ENCODE results near the gene ARMCX4. TPM values are rescaled to one million over a fixed set of nuclear protein-coding genes. Genes with fewer than 3 reads are reported as not detected.
"Not testable (repeated sequence)": the region's sequence is repeated elsewhere in the genome, so short reads cannot be mapped to it uniquely, and the experiment has no call there.

The ARMCX4 gene
- 0.69 and 5.5 TPM in 2 replicates for total RNA-seq

GRCh38 chrX:101485212-101485949 is at the start of gene ARMCX4:
TSS of gene ARMCX4 (plus strand) at chrX:101485456. CDS start at chrX:101488590, 3,134 bp downstream.
- peak; percentile 3 for DNase-seq (ENCODE audit: low read depth)

DNA sequence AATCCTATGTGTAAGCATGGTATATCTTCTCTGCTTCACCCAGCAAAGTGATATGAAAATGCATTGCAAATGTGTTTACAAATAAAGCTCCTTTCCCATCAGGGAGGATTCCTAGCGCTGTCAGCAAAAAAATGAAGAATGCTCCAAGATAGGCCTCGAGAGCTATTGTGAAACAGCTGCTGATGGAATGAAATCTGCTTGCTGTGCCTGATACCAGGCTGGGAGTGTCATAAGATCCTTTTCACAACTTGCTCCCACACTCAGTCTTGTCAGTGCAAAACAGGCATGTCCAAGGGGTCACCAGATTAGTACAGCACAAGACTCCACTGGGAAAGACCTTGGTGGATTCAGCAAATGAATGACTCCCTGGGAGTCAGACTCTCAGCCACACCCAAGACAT is 43.2 kb upstream of the ARMCX4 start:
- no peak for DNase-seq (ENCODE audit: low read depth)

DNA sequence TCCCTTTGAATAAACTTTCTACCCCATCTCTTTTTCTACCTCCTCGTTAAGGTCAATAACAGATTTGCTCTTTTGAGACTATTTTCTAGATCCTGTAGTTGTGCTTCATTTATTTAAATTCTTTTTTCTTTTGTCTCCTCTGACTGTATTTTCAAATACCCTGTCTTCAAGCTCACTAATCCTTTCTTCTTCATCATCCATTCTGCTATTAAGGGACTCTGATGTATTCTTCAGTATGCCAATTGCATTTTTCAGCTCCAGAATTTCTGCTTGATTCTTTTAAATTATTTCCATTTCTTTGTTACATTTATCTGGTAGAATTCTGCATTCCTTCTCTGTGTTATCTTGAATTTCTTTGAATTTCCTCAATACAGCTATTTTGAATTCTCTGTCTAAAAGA is 36.0 kb upstream of the ARMCX4 start:
- DNase-seq (ENCODE audit: low read depth), result no peak

DNA sequence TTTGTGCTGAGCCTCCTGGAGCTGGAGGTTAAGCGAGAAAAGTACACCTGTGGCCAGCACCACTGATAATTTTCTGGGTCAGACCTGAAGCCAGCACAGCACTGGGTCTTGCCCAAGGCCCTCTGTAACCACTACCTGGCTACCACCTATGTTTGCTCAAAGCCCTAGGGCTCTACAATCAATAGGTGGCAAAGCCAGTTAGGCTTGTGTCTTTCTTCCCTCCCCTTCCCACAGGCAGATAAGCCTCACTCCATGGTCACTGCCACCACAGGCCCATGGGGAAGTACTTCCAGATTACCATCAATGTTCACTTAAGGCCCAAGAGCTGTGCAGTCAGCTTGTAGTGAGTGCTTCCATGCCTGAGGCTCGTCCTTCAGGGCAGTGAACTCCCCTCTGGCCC is 35.2 kb upstream of the ARMCX4 start:
- no peak for DNase-seq (ENCODE audit: low read depth)

GRCh38 chrX:101450961-101451360 is 34.3 kb upstream of the ARMCX4 start:
- DNase-seq (ENCODE audit: low read depth), result no peak

DNA sequence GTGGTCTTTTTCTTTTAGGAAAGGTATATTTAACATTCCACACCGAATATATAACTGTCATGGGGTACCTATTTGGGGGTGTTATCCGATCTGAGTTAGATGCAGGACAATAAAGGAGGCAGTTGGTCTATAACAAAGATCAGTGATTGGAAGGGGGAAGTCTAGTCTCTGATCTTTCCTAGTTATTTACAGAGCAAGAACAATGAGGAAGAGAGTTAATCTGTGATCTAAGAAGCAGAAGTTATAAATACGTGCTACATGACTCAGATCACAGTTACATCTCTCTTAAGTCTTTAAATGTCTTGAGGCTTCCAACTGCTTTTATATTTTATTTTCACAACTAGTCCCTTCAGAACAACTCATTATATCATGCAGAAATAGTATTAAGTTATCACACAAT is 33.2 kb upstream of the ARMCX4 start:
- DNase-seq (ENCODE audit: low read depth), result peak; percentile 13

DNA sequence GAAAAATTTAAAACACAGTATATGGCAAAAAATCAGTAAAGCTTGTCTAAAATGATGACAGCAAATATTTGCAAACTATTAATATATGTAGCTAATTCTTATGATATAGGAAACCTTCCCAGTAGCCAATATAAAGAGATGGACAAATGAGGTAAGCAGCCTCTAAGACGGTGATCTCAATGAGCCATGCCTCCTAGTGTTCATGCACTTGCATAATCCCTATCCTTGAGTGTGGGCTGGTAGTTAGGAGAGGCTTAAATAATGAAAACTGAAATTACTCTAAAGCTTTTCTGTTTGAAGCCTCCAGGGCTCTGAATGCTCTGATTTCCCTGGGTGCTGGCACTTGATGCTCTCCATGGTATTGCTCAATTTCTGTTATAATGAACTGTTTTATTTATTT is 24.6 kb upstream of the ARMCX4 start:
- DNase-seq (ENCODE audit: low read depth), result no peak

DNA sequence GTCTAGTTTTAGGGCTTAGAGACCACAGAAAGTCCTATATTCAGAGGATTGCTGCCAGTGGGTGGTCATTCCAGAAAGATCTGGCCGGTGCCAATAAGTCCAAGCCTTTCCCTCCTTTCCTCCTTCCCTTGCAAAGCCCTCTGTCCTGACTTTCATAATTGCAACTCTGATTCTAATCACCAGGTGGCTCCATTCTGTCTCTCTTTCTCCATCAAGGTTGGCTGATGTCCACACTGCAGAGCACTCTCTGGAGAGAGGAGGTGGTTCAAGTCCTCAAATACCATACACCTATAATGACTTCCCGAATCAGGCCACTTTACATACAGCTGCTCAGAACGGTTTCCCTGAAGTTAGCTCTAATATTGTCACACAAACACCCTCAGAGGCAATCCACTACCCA is 22.4 kb upstream of the ARMCX4 start:
- DNase-seq (ENCODE audit: low read depth), result peak; percentile 19

GRCh38 chrX:101478366-101478765 is 6.9 kb upstream of the ARMCX4 start:
- peak; percentile 0 for DNase-seq (ENCODE audit: low read depth)

DNA sequence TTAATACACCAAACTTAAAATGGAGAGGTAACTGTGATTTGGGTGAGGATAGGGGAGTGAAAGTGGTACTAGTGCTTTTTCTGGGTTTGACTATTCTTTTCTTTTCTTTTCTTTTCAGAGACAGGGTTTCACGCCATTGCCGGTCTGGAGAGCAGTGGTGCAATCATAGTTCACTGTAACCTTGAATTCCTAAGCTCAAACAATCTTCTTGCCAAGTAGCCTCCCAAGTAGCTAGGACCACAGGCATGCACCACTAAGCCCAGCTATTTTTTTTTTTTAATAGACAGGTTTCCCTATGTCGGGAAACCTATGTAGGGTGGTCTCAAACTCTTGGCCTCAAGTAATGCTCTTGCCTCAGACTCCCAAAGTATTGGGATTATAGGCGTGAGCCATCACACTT is 3.0 kb upstream of the ARMCX4 start:
- peak; percentile 18 for DNase-seq (ENCODE audit: low read depth)

GRCh38 chrX:101483705-101484104 is 1.6 kb upstream of the ARMCX4 start:
- DNase-seq (ENCODE audit: low read depth), result no peak

- DNase-seq (ENCODE audit: low read depth), result no peak
Observed at GRCh38 chrX:101484135-101484534, 1.1 kb upstream of the ARMCX4 start.

GRCh38 chrX:101488796-101489195 is 3.5 kb downstream of the ARMCX4 start:
- DNase-seq (ENCODE audit: low read depth), result no peak

- no peak for DNase-seq (ENCODE audit: low read depth)
Observed at GRCh38 chrX:101491943-101492342, 6.7 kb downstream of the ARMCX4 start.

- DNase-seq (ENCODE audit: low read depth), result no peak
Observed at GRCh38 chrX:101493225-101493624, 8.0 kb downstream of the ARMCX4 start.

DNA sequence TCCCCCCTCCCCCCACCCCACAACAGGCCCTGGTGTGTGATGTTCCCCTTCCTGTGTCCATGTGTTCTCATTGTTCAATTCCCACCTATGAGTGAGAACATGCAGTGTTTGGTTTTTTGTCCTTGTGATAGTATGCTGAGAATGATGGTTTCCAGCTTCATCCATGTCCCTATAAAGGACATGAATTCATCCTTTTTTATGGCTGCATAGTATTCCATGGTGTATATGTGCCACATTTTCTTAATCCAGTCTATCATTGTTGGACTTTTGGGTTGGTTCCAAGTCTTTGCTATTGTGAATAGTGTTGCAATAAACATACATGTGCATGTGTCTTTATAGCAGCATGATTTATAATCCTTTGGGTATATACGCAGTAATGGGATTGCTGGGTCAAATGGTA is 17.7 kb downstream of the ARMCX4 start:
- DNase-seq (ENCODE audit: low read depth), result not testable (repeated sequence)

- DNase-seq (ENCODE audit: low read depth), result no peak
Observed at GRCh38 chrX:101507372-101507771, 22.1 kb downstream of the ARMCX4 start.

GRCh38 chrX:101507986-101508385 is 22.7 kb downstream of the ARMCX4 start:
- no peak for DNase-seq (ENCODE audit: low read depth)

DNA sequence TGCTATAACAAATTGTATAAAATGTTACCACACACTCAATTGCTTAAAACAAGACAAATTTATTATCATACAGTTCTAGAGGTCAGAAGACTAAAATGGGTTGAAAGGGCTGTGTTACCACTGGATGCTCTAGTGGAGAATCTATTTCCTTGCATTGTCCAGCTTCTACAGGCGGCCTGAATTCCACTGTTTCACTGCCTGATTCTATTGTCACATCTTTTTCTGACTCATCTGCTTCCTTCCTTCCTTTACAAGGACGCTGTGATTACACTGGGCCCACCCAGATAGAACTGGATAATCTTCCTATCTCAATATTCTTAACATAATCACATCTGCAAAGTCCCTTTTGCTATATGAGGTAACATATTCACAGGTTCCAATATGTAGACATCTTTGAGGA is 45.7 kb downstream of the ARMCX4 start:
- DNase-seq (ENCODE audit: low read depth), result no peak

Other genes with a start within 250 kb of the ARMCX4 start
- 0.10 TPM in 1 of 2 replicates, not detected in the other for gene TAF7L, start 194.1 kb upstream of the ARMCX4 start, total RNA-seq
- gene TIMM8A, start 136.7 kb upstream of the ARMCX4 start, total RNA-seq, result 1.2 and 10.7 TPM in 2 replicates
- gene BTK, start 99.3 kb upstream of the ARMCX4 start, total RNA-seq, result not detected in 2 replicates
- 807 and 955 TPM in 2 replicates for gene RPL36A, start 94.4 kb upstream of the ARMCX4 start, total RNA-seq
- 44.4 and 81.1 TPM in 2 replicates for gene GLA, start 77.5 kb upstream of the ARMCX4 start, total RNA-seq
- gene HNRNPH2, start 77.2 kb upstream of the ARMCX4 start, total RNA-seq, result 99.3 and 123 TPM in 2 replicates
- gene ARMCX1, start 65.1 kb downstream of the ARMCX4 start, total RNA-seq, result 28.1 and 29.2 TPM in 2 replicates
- 23.9 and 28.7 TPM in 2 replicates for gene ARMCX6, start 132.5 kb downstream of the ARMCX4 start, total RNA-seq
- gene ARMCX3, start 137.7 kb downstream of the ARMCX4 start, total RNA-seq, result 66.5 and 93.5 TPM in 2 replicates
- gene ARMCX2, start 174.4 kb downstream of the ARMCX4 start, total RNA-seq, result 32.5 and 69.4 TPM in 2 replicates